ENCODE measurements around the gene MAP2K3.

- TF ChIP-seq EP300 (IDR thresholded peaks at IDR 0.05) (no peak), CTCF (IDR thresholded peaks at IDR 0.05) (no peak)
These were observed 72.1 kb downstream of the MAP2K3 start for GRCh38 chr17:21356537-21357127.

All from ovary (tissue), 3 donors.